Measurements from ENCODE around the gene TPPP.
"Not testable (repeated sequence)": the region's sequence is repeated elsewhere in the genome, so short reads cannot be mapped to it uniquely, and the experiment has no call there.

DNA sequence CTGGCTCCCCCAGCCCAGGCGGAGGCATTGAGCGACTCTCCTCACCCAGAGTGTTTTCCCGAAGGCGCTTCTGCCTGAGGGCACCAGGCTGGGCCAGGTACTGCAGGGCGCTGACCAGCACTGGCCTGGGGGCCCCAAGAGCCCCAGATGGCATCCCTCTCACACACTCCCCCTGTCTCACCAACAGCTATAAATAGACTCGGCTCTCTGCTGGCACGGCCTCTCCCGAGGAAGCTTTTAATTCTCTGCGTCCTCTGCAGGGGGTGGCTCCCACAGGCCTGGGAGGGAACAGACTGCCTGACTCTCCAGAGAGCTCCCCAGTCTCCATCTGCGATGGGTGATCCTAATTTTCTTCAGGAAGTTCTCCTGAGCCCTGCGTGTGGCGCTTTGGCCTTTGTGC is 2.9 kb downstream of the TPPP start:
- TF ChIP-seq, protein P1, sequence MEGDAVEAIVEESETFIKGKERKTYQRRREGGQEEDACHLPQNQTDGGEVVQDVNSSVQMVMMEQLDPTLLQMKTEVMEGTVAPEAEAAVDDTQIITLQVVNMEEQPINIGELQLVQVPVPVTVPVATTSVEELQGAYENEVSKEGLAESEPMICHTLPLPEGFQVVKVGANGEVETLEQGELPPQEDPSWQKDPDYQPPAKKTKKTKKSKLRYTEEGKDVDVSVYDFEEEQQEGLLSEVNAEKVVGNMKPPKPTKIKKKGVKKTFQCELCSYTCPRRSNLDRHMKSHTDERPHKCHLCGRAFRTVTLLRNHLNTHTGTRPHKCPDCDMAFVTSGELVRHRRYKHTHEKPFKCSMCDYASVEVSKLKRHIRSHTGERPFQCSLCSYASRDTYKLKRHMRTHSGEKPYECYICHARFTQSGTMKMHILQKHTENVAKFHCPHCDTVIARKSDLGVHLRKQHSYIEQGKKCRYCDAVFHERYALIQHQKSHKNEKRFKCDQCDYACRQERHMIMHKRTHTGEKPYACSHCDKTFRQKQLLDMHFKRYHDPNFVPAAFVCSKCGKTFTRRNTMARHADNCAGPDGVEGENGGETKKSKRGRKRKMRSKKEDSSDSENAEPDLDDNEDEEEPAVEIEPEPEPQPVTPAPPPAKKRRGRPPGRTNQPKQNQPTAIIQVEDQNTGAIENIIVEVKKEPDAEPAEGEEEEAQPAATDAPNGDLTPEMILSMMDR (IDR thresholded peaks at IDR 0.05 in 4 of 5, conservative IDR thresholded peaks at IDR 0.05 in 1 of 5): not testable (repeated sequence)
- not testable (repeated sequence) for TF ChIP-seq POLR2A (IDR thresholded peaks at IDR 0.05)

All from gastrocnemius medialis (tissue), 4 donors.